Heart left ventricle (tissue), 16 donors: ENCODE measurements around the gene JDP2. TPM values are rescaled to one million over a fixed set of nuclear protein-coding genes. Genes with fewer than 3 reads are reported as not detected.

ENCODE experiments used
- ATAC-seq, 4 donors: fragments of 200-7000 bp; cut with Tn5 transposase; one replicate each; pipeline ENCODE4 v1.9.1; 2020 to 2022; ENCODE audit warnings: moderate library complexity in 4 of 4, mild to moderate bottlenecking in 3 of 4, moderate number of reproducible peaks in 1 of 4
- DNase-seq, 5 donors: peaks; one replicate each; pipeline ENCODE4 v3.0.0-alpha.2; 2020
- H3K27ac ChIP-seq, 12 donors: fragments of 200-600 bp; sonication (generic) in 4 of 12; one replicate each; pipeline versions ENCODE4 v1.5.0 to v1.8.0; 2016 to 2022; ENCODE audit warnings: mild to moderate bottlenecking in 2 of 12
- H3K27me3 ChIP-seq, 9 donors: fragments of 200-600 bp; sonication (generic) in 2 of 9; one replicate each; pipeline versions ENCODE4 v1.5.1 to v1.8.0; 2016 to 2022; ENCODE audit warnings: mild to moderate bottlenecking in 3 of 9
- H3K36me3 ChIP-seq, 9 donors: fragments of 200-600 bp; sonication (generic) in 2 of 9; one replicate each; pipeline versions ENCODE4 v1.5.0 to v1.8.0; 2018 to 2022; ENCODE audit warnings: mild to moderate bottlenecking in 2 of 9
- H3K4me1 ChIP-seq, 12 donors: fragments of 200-600 bp; sonication (generic) in 4 of 12; one replicate each; pipeline versions ENCODE4 v1.5.0 to v1.8.0; 2016 to 2022; ENCODE audit warnings: mild to moderate bottlenecking in 3 of 12
- H3K4me3 ChIP-seq, 12 donors: fragments of 200-600 bp; sonication (generic) in 4 of 12; one replicate each; pipeline versions ENCODE4 v1.5.0 to v1.8.0; 2017 to 2022; ENCODE audit warnings: mild to moderate bottlenecking in 9 of 12, moderate library complexity in 4 of 12
- H3K9me3 ChIP-seq, 12 donors: fragments of 200-600 bp; sonication (generic) in 4 of 12; one replicate each; pipeline versions ENCODE4 v1.5.0 to v1.8.0; 2016 to 2022; ENCODE audit warnings: mild to moderate bottlenecking in 1 of 12
- POLR2A ChIP-seq, 2 donors: fragments of 450-650 bp; IDR thresholded peaks; one replicate each; pipeline ENCODE4 v1.6.1; 2017; ENCODE audit warnings: antibody characterized with exemption in 2 of 2, mild to moderate bottlenecking in 2 of 2, moderate library complexity in 2 of 2
- WGBS, 4 donors: extraction: QIAGEN DNeasy Blood & Tissue Kit in 2 of 4; methylation state at CpG; one replicate each; pipeline versions ENCODE4 v1.1.5 to v1.1.7; 2013 to 2018; 5-methylcytosine and 5-hydroxymethylcytosine counted together
- intact Hi-C, 10 donors: fragments of 100-400 bp; cut with DNase I; formaldehyde crosslinking; loops; one replicate each; pipeline versions ENCODE4 v1.11.1 to v1.14.2; 2022
- polyA plus RNA-seq, 2 donors: library from polyadenylated mRNA; stranded (reverse); fragments of 200-250 nt; gene quantifications; one replicate each; pipeline ENCODE4 v1.2.3, GENCODE V29; 2013
- total RNA-seq, 9 donors: library from RNA; depleted of rRNA in 2 of 9; stranded (reverse); fragments of >200 nt in 2 of 9; fragmentation: NEBNext Ultra II Directional in 3 of 9; extraction: Animal tissue kit (Norgen Biotek cat#: 25700) in 3 of 9; gene quantifications; one replicate each; pipeline versions ENCODE4 v1.1.0 to v1.2.4, GENCODE V29; 2016 to 2023
- TF ChIP-seq, protein P1 (sequence below), 12 donors: fragments of 200-600 bp; sonication (generic) in 4 of 12; IDR thresholded peaks; one replicate each; pipeline versions ENCODE4 v1.5.0 to v1.8.0; 2018 to 2022; ENCODE audit warnings: antibody characterized with exemption in 12 of 12, mild to moderate bottlenecking in 5 of 12
- donor health status: ischemic (EF 13 %, LVEDD 7.1; RV severe dilation, severe dysfunction).
- donor health status: healthy with polysubstance abuse.
- donor health status: DM: no; HTN: yes; CAD: no.
- donor health status: DM: no; HTN: no; CAD: no.
- donor health status: ischemic (EF 25% LVEDD 6.9; RV normal size, moderate dysfunction).
- donor health status: ischemic (EF 25% LVEDD 5.7; RV mildly dilated, moderate dysfunction).
- donor health status: healthy.
- donor health status: DM: yes; HTN: yes; CAD: no.
- donor health status: ischemic (EF 35%, LVEDD 5.7; RV mildly dilated, moderate dysfunction).
- donor health status: nonischemic (EF 11% LVEDD 7.7; RV severe dilation, severe dysfunction).
- donor health status: DM: yes; HTN: yes; CAD: no.
- donor health status: PGD.
- donor health status: ischemic (EF 29% LVEDD 5.4; RV normal size, mild dysfunction).
- donor health status: nonischemic (EF 23%, LVEDD 6.1; RV moderate dilation, normal function).

JDP2 gene
- total and polyA plus RNA-seq, 11 donors = 12.2 to 72.6 (median 28.1) TPM

DNA sequence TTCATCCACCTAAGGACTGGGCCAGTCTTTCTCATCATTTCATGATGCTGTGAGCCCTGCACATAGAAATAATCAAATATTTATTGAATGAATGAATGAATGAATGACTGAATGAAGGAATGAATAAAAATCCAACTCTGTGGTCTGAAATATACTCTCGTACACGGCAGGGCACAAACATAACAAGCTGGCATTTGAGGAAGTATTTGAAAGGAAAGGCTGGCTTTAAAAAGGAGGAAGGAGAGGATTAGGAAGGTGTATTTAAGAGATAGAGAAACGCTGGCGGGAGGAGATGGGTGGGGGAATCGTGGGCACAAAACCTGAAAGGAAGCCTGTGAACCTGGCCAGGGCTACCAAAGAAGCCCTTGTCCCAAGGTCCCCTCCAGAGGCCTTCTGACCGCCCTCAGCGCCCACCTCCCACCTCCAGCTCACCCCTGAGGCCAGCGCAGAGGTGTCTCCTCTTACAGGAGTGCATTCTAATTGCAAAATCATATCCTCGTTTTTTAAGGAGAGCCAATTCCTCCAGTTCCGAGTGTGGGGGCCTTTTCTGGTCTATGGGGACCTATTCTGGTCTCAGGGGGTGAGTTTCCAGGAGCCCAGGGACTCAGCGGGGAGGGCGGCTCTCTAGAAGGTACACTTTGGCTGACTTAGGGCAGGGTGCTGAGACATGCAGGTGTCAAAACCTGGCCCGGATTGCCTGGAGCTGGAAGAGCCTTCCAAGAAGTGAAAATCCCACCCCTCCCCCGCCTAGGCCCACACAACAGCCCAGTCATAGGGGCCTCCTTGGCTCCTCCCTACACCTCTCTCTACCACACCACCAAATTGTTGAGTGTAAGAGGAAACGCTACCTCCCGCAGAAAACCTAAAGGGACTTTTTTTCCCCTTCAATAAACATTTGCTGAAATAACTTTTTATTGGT is 8.7 kb upstream of the JDP2 start:
- TF ChIP-seq, protein P1, sequence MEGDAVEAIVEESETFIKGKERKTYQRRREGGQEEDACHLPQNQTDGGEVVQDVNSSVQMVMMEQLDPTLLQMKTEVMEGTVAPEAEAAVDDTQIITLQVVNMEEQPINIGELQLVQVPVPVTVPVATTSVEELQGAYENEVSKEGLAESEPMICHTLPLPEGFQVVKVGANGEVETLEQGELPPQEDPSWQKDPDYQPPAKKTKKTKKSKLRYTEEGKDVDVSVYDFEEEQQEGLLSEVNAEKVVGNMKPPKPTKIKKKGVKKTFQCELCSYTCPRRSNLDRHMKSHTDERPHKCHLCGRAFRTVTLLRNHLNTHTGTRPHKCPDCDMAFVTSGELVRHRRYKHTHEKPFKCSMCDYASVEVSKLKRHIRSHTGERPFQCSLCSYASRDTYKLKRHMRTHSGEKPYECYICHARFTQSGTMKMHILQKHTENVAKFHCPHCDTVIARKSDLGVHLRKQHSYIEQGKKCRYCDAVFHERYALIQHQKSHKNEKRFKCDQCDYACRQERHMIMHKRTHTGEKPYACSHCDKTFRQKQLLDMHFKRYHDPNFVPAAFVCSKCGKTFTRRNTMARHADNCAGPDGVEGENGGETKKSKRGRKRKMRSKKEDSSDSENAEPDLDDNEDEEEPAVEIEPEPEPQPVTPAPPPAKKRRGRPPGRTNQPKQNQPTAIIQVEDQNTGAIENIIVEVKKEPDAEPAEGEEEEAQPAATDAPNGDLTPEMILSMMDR (IDR thresholded peaks at IDR 0.05) = no peak
- TF ChIP-seq POLR2A (IDR thresholded peaks at IDR 0.05) = no peak
- ATAC-seq = peak; percentile 53 to 77 (median 66)
- WGBS, 4 donors = 40 to 52% (median 50%) methylated on average over 13 to 16 of the region's 16 CpGs
- Histone ChIP-seq H3K27ac (peak overlapping the region in 4 of 12 donors; percentile 21 to 38 (median 34)), H3K4me3 (peak overlapping the region in 2 of 12 donors; percentile 25 to 27), H3K4me1 (peaks cover 0 to 37% (median 4%) of the 10 kb centered on the region in 12 donors), H3K27me3 (no peaks in the 10 kb centered on the region), H3K9me3 (peaks cover 0 to 5% (median 0%) of the 10 kb centered on the region in 12 donors), H3K36me3 (no peaks in the 10 kb centered on the region)
- intact Hi-C loops = no loop called here
- peak in 1 of 5 donors; percentile 47 for DNase-seq

DNA sequence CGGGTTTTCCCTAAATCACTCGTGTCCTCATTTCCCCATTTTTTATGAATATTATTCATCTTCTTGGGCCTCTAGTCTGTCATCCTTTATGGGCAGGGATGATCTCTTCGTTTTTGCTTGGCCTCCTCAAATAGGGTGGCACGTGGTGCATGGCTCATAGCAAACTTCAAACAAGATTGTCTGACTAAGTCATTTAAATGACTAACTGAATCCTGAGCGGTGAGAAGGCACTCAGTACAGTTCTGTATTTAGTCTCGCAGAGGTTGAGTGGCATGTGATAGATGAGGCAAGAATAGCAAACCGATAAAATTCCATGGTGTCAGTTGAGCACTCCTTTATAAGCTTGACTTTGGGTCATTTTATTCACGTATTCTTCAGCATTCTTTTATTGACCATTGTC is 5.7 kb upstream of the JDP2 start:
- Histone ChIP-seq H3K4me1 (peaks cover 0 to 54% (median 21%) of the 10 kb centered on the region in 12 donors), H3K27ac (peak overlapping the region; percentile 1 to 82 (median 58)), H3K9me3 (peaks cover 0 to 11% (median 0%) of the 10 kb centered on the region in 12 donors), H3K4me3 (no peak overlapping the region), H3K27me3 (no peaks in the 10 kb centered on the region), H3K36me3 (no peaks in the 10 kb centered on the region)
- 47 to 66% (median 53%) methylated on average over 8 of the region's 8 CpGs for WGBS, 4 donors
- no peak for DNase-seq
- intact Hi-C loops = loop anchor here in 3 of 10 donors (10.0 kb wide), 2 partner anchors 107 to 297 kb away; partner anchors contain the start of gene NEK9 (in 1 of the 3)
- ATAC-seq = peak; percentile 64 to 81 (median 68)
- TF ChIP-seq, protein P1 (IDR thresholded peaks at IDR 0.05) = no peak
- TF ChIP-seq POLR2A (IDR thresholded peaks at IDR 0.05) = no peak

DNA sequence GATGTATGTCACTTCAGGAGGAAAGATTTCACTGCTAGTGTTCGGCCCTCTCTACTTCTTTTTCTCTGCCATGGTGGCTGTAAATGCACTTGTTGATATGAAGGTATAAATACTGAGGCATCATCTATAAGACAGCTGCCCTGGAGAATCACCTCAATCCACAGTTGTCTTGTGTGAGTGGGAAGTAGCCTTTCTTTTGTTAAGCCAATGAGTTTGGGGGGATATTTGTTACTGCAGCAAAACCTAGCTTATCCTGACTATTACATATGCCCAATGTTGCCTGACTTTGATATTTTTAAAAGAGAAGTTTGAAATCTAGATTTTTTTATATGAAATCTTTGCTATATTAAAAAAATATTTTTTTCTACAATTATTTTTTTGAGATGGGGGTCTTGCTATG is 3.3 kb upstream of the JDP2 start:
- intact Hi-C loops = loop anchor here in 3 of 10 donors (10.0 kb wide), 2 partner anchors 110 to 300 kb away; partner anchors contain the start of gene NEK9 (in 1 of the 3)
- Histone ChIP-seq H3K4me3 (no peak overlapping the region), H3K36me3 (no peaks in the 10 kb centered on the region), H3K9me3 (peaks cover 0 to 11% (median 0%) of the 10 kb centered on the region in 12 donors), H3K27me3 (no peaks in the 10 kb centered on the region), H3K4me1 (peaks cover 0 to 45% (median 22%) of the 10 kb centered on the region in 12 donors), H3K27ac (peak overlapping the region in 2 of 12 donors; percentile 84 to 95)
- ATAC-seq (no peak), DNase-seq (no peak)
- WGBS, 4 donors = 35 to 98% (median 95%) methylated on average over 1 of the region's 1 CpG
- no peak for TF ChIP-seq POLR2A (IDR thresholded peaks at IDR 0.05)
- TF ChIP-seq, protein P1 (IDR thresholded peaks at IDR 0.05) = no peak

DNA sequence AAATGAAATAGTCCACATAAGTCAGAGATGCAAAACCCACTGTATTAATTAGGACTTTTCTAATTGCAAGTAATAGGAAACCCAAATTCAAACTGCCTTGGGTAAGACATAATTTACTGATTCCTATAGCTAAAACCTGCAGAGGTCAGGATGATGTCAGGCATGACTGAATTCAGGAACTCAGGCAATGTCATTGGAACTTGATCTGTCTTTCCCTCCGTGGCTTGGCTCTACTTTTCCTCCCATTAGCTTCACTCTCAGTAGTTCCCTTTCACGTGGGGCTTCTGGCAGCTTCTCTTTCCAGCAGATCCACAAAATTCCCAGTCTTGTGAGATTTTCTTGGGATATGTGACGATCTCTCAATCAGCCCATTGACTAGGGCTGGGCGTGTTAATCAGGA is 2.4 kb upstream of the JDP2 start:
- intact Hi-C loops = loop anchor here in 7 of 10 donors (5.0 to 10.0 kb wide), 4 partner anchors 62 to 301 kb away; partner anchors contain the start of gene NEK9 (in 1 of the 7)
- TF ChIP-seq, protein P1 (IDR thresholded peaks at IDR 0.05) = no peak
- TF ChIP-seq POLR2A (IDR thresholded peaks at IDR 0.05) = no peak
- ATAC-seq = no peak
- Histone ChIP-seq H3K4me3 (no peak overlapping the region), H3K27ac (peak overlapping the region in 11 of 12 donors; percentile 45 to 98 (median 95)), H3K36me3 (no peaks in the 10 kb centered on the region), H3K27me3 (no peaks in the 10 kb centered on the region), H3K9me3 (peaks cover 0 to 11% (median 0%) of the 10 kb centered on the region in 12 donors), H3K4me1 (peaks cover 2 to 53% (median 31%) of the 10 kb centered on the region in 12 donors)
- DNase-seq = no peak
- WGBS, 4 donors = 69 to 75% (median 73%) methylated on average over 4 of the region's 4 CpGs
